WTC11 (cell line): ENCODE measurements around the gene BCL7C. TPM values are rescaled to one million over a fixed set of nuclear protein-coding genes. Genes with fewer than 3 reads are reported as not detected.

Source experiments
- ATAC-seq: fragments of 200-7000 bp; cut with Tn5 transposase; 2 replicates; pipeline ENCODE4 v1.10.0; 2021; ENCODE audit warnings: mild to moderate bottlenecking, moderate library complexity
- CTCF ChIA-PET: fragments of 300-600 bp; sonication (Branson Sonifier 250); formaldehyde crosslinking; loops from one replicate; lab custom pipeline; 2021; ENCODE audit warnings: antibody characterized with exemption; lab: Charles Lee
- POLR2A ChIA-PET: fragments of 350-600 bp; sonication (Branson Sonifier 250); formaldehyde crosslinking; loops from one replicate; lab custom pipeline; 2021; ENCODE audit warnings: antibody characterized with exemption; lab: Charles Lee
- DNase-seq: peaks from one replicate; pipeline ENCODE4 v3.0.0; 2021; ENCODE audit warnings: low spot score
- H3K27ac Mint-ChIP-seq: 2 replicates; pipeline ENCODE4 v1.8.0; 2021; ENCODE audit warnings: mixed read lengths
- H3K27me3 Mint-ChIP-seq: 2 replicates; pipeline ENCODE4 v1.8.0; 2021; ENCODE audit warnings: low read depth, mild to moderate bottlenecking, moderate library complexity, mixed read lengths
- H3K36me3 Mint-ChIP-seq: 2 replicates; pipeline ENCODE4 v1.8.0; 2021; ENCODE audit warnings: mixed read lengths
- H3K4me1 Mint-ChIP-seq: 2 replicates; pipeline ENCODE4 v1.8.0; 2022; ENCODE audit warnings: mixed read lengths
- H3K4me3 Mint-ChIP-seq: 2 replicates; pipeline ENCODE4 v1.8.0; 2021; ENCODE audit warnings: mild to moderate bottlenecking, moderate library complexity, mixed read lengths
- H3K9me3 Mint-ChIP-seq: 2 replicates; pipeline ENCODE4 v1.8.0; 2021; ENCODE audit warnings: mixed read lengths
- CBFB ChIP-seq: sonication (generic); formaldehyde crosslinking; IDR thresholded peaks from 2 replicates; pipeline ENCODE4 v1.8.1; 2022; ENCODE audit warnings: mild to moderate bottlenecking, low read depth, missing genetic modification reagents
- FOXP1 ChIP-seq: sonication (generic); formaldehyde crosslinking; IDR thresholded peaks from 2 replicates; pipeline ENCODE4 v1.8.0; 2022; ENCODE audit warnings: missing genetic modification reagents, mild to moderate bottlenecking, moderate library complexity, borderline replicate concordance
- MXD4 ChIP-seq: fragments of 250-450 bp; sonication (Bioruptor Pico); IDR thresholded peaks from 2 replicates; pipeline ENCODE4 v1.8.0; 2021; ENCODE audit warnings: mild to moderate bottlenecking, moderate library complexity, borderline replicate concordance
- NR1H2 ChIP-seq: sonication (generic); formaldehyde crosslinking; IDR thresholded peaks from 2 replicates; pipeline ENCODE4 v1.9.0; 2021; ENCODE audit warnings: mild to moderate bottlenecking, moderate library complexity, missing genetic modification reagents
- NR2C2 ChIP-seq: sonication (generic); formaldehyde crosslinking; IDR thresholded peaks from 2 replicates; pipeline ENCODE4 v1.8.0; 2022; ENCODE audit warnings: mild to moderate bottlenecking, missing genetic modification reagents
- PRRX2 ChIP-seq: fragments of 250-450 bp; sonication (Bioruptor Pico); IDR thresholded peaks from 2 replicates; pipeline ENCODE4 v1.8.0; 2021; ENCODE audit warnings: mild to moderate bottlenecking
- RELA ChIP-seq: sonication (generic); formaldehyde crosslinking; IDR thresholded peaks from 2 replicates; pipeline ENCODE4 v1.8.1; 2022; ENCODE audit warnings: missing genetic modification reagents, mild to moderate bottlenecking, borderline replicate concordance
- ZNF416 ChIP-seq: fragments of 250-450 bp; sonication (Bioruptor Pico); IDR thresholded peaks from 2 replicates; pipeline ENCODE4 v1.9.0; 2021; ENCODE audit warnings: mild to moderate bottlenecking, inconsistent platforms
- total RNA-seq: library from RNA; stranded (reverse); gene quantifications from 3 replicates; pipeline ENCODE4 v1.2.3, GENCODE V29; 2021
- TF ChIP-seq, protein P1 (sequence below): fragments of 250-450 bp; sonication (Bioruptor Pico); IDR thresholded peaks from 2 replicates; pipeline ENCODE4 v1.9.0; 2021; ENCODE audit warnings: mild to moderate bottlenecking, borderline replicate concordance
- TF ChIP-seq, protein P2 (sequence below): sonication (generic); formaldehyde crosslinking; IDR thresholded peaks from 2 replicates; pipeline ENCODE4 v1.8.1; 2022; ENCODE audit warnings: low read depth, missing genetic modification reagents, borderline replicate concordance
- TF ChIP-seq, protein P3 (sequence below): sonication (generic); formaldehyde crosslinking; IDR thresholded peaks from 2 replicates; pipeline ENCODE4 v1.8.1; 2022; ENCODE audit warnings: mild to moderate bottlenecking, moderate library complexity, missing genetic modification reagents
- TF ChIP-seq, protein P4 (sequence below): fragments of 250-450 bp; sonication (Bioruptor Pico); IDR thresholded peaks from 2 replicates; pipeline ENCODE4 v2.1.2; 2022; ENCODE audit warnings: mild to moderate bottlenecking, moderate library complexity
- TF ChIP-seq, protein P5 (sequence below): sonication (generic); formaldehyde crosslinking; IDR thresholded peaks from 2 replicates; pipeline ENCODE4 v1.8.1; 2023; ENCODE audit warnings: mild to moderate bottlenecking, missing genetic modification reagents, moderate library complexity
- TF ChIP-seq, protein P6 (sequence below): sonication (generic); formaldehyde crosslinking; IDR thresholded peaks from 2 replicates; pipeline ENCODE4 v1.8.0; 2023; ENCODE audit warnings: missing genetic modification reagents, mild to moderate bottlenecking, borderline replicate concordance

The BCL7C gene
- total RNA-seq, 1 experiment from 2014 or later = 18.3 TPM

DNA sequence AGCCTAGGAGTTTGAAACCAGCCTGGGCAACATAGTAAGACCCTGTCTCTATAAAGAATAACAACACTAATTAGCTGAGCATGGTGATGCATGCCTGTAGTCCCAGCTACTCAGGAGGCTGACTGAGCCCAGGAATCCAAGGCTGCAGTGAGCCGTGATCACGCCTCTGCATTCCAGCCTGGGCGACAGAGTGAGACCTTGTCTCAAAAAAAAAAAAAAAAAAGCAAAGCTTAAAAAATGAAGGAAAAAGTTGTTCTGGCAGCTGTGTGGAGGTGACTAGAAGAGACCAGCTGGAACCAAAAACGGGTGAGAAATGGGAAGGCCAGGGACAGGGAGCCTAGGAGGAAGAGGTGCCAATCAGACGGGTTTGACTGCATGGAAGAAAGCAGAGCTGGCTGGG is 4.2 kb downstream of the BCL7C start:
- no peak overlapping the region for H3K4me3 Mint-ChIP-seq

More for the DNA sequence above, 4.2 kb downstream of the BCL7C start:
- CTCF ChIA-PET = interaction anchor here (0.7 to 2.9 kb wide), 2 partner anchors 45 to 281 kb away, joined by 3 to 8 read pairs; no protein-coding TSS in a partner anchor
- peaks cover 11% of the 10 kb centered on the region for H3K4me1 Mint-ChIP-seq
- no peak overlapping the region for H3K27ac Mint-ChIP-seq
- no peak for ATAC-seq
- peaks cover 6% of the 10 kb centered on the region; the same call in 1 of the 2 replicates for H3K36me3 Mint-ChIP-seq
- H3K27me3 Mint-ChIP-seq = peaks cover 7% of the 10 kb centered on the region
- TF ChIP-seq, protein P1, sequence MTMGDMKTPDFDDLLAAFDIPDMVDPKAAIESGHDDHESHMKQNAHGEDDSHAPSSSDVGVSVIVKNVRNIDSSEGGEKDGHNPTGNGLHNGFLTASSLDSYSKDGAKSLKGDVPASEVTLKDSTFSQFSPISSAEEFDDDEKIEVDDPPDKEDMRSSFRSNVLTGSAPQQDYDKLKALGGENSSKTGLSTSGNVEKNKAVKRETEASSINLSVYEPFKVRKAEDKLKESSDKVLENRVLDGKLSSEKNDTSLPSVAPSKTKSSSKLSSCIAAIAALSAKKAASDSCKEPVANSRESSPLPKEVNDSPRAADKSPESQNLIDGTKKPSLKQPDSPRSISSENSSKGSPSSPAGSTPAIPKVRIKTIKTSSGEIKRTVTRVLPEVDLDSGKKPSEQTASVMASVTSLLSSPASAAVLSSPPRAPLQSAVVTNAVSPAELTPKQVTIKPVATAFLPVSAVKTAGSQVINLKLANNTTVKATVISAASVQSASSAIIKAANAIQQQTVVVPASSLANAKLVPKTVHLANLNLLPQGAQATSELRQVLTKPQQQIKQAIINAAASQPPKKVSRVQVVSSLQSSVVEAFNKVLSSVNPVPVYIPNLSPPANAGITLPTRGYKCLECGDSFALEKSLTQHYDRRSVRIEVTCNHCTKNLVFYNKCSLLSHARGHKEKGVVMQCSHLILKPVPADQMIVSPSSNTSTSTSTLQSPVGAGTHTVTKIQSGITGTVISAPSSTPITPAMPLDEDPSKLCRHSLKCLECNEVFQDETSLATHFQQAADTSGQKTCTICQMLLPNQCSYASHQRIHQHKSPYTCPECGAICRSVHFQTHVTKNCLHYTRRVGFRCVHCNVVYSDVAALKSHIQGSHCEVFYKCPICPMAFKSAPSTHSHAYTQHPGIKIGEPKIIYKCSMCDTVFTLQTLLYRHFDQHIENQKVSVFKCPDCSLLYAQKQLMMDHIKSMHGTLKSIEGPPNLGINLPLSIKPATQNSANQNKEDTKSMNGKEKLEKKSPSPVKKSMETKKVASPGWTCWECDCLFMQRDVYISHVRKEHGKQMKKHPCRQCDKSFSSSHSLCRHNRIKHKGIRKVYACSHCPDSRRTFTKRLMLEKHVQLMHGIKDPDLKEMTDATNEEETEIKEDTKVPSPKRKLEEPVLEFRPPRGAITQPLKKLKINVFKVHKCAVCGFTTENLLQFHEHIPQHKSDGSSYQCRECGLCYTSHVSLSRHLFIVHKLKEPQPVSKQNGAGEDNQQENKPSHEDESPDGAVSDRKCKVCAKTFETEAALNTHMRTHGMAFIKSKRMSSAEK = no peak
- TF ChIP-seq, protein P2, sequence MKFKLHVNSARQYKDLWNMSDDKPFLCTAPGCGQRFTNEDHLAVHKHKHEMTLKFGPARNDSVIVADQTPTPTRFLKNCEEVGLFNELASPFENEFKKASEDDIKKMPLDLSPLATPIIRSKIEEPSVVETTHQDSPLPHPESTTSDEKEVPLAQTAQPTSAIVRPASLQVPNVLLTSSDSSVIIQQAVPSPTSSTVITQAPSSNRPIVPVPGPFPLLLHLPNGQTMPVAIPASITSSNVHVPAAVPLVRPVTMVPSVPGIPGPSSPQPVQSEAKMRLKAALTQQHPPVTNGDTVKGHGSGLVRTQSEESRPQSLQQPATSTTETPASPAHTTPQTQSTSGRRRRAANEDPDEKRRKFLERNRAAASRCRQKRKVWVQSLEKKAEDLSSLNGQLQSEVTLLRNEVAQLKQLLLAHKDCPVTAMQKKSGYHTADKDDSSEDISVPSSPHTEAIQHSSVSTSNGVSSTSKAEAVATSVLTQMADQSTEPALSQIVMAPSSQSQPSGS (CRISPR knock-in tag) = no peak
- TF ChIP-seq MXD4 (CRISPR knock-in tag) = no peak
- TF ChIP-seq, protein P3, sequence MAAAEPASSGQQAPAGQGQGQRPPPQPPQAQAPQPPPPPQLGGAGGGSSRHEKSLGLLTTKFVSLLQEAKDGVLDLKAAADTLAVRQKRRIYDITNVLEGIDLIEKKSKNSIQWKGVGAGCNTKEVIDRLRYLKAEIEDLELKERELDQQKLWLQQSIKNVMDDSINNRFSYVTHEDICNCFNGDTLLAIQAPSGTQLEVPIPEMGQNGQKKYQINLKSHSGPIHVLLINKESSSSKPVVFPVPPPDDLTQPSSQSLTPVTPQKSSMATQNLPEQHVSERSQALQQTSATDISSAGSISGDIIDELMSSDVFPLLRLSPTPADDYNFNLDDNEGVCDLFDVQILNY (CRISPR knock-in tag) = no peak
- TF ChIP-seq PRRX2 = no peak
- TF ChIP-seq, protein P4, sequence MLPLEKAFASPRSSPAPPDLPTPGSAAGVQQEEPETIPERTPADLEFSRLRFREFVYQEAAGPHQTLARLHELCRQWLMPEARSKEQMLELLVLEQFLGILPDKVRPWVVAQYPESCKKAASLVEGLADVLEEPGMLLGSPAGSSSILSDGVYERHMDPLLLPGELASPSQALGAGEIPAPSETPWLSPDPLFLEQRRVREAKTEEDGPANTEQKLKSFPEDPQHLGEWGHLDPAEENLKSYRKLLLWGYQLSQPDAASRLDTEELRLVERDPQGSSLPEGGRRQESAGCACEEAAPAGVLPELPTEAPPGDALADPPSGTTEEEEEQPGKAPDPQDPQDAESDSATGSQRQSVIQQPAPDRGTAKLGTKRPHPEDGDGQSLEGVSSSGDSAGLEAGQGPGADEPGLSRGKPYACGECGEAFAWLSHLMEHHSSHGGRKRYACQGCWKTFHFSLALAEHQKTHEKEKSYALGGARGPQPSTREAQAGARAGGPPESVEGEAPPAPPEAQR = no peak
- TF ChIP-seq FOXP1 (CRISPR knock-in tag) = no peak
- TF ChIP-seq NR1H2 (CRISPR knock-in tag) = no peak
- no peak for TF ChIP-seq RELA (CRISPR knock-in tag)
- TF ChIP-seq ZNF416 (CRISPR knock-in tag) = no peak
- no peak for TF ChIP-seq CBFB (CRISPR knock-in tag)
- TF ChIP-seq, protein P5, sequence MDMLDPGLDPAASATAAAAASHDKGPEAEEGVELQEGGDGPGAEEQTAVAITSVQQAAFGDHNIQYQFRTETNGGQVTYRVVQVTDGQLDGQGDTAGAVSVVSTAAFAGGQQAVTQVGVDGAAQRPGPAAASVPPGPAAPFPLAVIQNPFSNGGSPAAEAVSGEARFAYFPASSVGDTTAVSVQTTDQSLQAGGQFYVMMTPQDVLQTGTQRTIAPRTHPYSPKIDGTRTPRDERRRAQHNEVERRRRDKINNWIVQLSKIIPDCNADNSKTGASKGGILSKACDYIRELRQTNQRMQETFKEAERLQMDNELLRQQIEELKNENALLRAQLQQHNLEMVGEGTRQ = no peak
- TF ChIP-seq NR2C2 = no peak
- TF ChIP-seq, protein P6, sequence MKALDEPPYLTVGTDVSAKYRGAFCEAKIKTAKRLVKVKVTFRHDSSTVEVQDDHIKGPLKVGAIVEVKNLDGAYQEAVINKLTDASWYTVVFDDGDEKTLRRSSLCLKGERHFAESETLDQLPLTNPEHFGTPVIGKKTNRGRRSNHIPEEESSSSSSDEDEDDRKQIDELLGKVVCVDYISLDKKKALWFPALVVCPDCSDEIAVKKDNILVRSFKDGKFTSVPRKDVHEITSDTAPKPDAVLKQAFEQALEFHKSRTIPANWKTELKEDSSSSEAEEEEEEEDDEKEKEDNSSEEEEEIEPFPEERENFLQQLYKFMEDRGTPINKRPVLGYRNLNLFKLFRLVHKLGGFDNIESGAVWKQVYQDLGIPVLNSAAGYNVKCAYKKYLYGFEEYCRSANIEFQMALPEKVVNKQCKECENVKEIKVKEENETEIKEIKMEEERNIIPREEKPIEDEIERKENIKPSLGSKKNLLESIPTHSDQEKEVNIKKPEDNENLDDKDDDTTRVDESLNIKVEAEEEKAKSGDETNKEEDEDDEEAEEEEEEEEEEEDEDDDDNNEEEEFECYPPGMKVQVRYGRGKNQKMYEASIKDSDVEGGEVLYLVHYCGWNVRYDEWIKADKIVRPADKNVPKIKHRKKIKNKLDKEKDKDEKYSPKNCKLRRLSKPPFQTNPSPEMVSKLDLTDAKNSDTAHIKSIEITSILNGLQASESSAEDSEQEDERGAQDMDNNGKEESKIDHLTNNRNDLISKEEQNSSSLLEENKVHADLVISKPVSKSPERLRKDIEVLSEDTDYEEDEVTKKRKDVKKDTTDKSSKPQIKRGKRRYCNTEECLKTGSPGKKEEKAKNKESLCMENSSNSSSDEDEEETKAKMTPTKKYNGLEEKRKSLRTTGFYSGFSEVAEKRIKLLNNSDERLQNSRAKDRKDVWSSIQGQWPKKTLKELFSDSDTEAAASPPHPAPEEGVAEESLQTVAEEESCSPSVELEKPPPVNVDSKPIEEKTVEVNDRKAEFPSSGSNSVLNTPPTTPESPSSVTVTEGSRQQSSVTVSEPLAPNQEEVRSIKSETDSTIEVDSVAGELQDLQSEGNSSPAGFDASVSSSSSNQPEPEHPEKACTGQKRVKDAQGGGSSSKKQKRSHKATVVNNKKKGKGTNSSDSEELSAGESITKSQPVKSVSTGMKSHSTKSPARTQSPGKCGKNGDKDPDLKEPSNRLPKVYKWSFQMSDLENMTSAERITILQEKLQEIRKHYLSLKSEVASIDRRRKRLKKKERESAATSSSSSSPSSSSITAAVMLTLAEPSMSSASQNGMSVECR = no peak
- no peak for DNase-seq
- H3K9me3 Mint-ChIP-seq = no peaks in the 10 kb centered on the region
- POLR2A ChIA-PET = no interaction called here
